ENCODE data around the gene WDR12.
"Not testable (repeated sequence)": the region's sequence is repeated elsewhere in the genome, so short reads cannot be mapped to it uniquely, and the experiment has no call there.

WDR12 gene

DNA sequence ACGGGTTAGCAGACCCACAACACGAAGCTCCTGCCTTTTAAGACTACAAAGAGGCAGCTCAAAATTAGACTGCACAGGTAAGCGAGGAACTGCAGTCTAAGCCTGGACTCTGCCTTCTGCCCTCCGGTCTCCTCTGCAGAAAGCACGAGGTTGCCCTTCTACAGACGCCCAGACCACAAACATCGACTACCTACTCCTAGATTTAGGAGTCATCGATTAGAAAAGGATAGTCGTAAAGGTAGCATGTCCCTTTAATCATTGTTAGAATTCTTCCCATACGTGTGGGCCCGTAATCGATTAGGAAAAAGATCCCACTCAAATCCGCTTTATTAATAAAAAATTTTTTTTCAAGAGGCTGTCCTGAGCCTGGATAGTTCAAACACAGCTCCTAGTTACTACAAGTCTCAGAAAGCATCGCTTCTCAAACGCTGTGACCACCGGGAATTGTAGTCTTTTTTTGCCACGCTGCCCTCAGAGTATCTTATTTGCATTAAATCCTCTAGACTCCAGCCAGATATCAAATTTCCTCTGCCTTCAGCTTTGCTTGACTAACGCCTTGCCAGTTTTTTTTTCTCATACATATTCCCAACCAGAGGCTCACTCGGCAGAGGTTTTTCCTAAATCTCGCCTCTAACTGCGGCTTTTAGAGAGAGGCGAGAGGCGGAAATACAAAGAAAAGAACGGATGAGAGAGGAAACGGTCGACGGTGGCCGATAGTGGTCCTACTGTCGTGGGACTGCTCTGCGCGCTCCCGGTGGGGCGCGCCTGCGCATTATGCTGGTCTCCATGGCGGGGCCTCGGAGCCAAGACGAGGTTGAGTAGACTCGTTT is at the start of gene WDR12, which contains the start of gene CARF:
Gene WDR12 (minus strand): TSS at position 162 of the 830 bp plus-strand sequence. CDS start 197 bp downstream, outside the sequence.
Gene CARF (plus strand): TSS at position 764 of the 830 bp plus-strand sequence. CDS start 29,628 bp downstream, outside the sequence.
- peak; percentile 87 for DNase-seq

DNA sequence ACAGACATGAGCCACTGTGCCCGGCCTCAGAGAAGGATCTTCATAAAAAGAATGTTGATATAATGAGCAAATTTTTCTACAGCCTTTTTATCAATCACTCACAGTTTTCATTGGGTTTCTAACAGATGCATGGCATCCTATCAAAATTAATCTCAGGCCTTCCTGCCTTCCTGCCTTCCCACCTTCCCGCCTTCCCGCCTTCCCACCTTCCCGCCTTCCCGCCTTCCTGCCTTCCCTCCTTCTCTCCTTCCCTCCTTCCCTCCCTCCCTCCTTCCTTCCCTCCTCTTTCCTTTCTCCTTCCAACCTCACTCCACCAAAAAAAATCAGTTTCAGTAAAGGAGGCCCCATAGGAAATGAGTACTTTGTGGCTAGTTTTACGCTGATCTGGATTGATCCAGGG is 49.1 kb upstream of the WDR12 start:
- no peak for DNase-seq

DNA sequence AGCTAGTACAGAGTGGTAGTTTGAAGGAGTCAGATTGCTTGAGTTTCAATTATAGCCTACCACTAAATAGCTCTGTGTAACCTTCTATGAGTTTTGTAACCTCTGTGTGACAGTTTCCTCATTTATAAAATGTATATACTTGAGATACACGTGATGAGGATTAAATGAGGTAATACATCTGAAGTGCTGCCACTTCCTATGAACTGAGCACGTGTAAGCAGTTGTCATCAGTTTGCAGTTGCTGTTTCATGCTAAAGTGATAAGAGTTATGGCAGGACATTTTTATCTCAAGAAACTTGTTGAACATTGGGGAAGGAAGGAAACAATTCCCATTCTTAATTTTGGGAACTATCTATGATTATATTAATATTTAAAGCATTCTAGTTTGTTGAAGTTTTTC is 39.1 kb upstream of the WDR12 start:
- DNase-seq = no peak

DNA sequence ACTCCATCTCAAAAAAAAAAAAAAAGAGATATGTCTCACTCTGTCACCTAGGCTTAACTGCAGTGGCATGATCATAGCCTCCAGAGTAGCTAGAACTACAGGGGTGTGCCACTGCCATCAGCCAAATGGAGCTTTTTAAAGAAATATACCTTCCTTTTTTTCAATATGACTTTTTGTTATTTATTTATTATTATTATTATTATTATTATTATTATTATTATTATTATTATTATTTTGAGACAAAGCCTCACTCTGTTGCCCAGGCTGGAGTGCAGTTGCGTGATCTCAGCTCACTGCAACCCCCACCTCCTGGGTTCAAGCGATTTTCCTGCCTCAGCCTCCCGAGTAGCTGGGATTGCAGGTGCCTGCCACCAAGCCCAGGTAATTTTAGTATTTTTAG is 37.9 kb upstream of the WDR12 start:
- DNase-seq = not testable (repeated sequence)

DNA sequence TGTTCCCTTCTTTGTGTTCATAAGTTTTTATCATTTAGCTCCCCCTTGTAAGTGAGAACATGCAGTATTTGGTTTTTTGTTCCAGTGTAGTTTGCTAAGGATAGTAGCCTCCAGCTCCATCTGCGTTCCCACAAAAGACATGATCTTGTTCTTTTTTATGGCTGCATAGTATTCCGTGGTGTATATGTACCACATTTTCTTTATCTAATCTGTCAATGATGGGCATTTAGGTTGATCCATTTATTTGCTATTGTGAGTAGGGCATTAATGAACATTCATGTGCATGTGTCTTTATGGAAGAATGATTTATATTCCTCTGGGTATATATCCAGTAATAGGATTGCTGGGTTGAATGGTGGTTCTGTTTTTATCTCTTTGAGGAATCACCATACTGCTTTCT is 34.0 kb upstream of the WDR12 start:
- no peak for DNase-seq

DNA sequence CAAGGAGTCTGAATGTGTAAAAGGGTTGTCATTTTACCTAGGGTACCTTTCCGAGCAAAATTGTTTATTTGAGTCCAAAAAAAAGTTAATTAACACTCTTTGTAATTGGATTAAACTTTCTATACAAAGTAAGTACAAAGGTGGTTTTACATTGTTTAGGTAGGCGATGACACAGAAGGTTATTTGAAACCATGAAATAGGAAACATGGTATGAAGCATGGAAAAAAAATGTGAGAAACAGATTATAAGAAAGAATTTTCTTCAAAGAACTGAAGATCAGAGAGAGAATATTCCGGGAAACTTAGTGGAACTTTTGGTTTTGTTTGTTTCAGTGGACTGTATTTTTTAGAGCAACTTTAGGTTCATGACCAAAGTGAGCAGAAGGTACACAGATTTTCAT is 33.3 kb upstream of the WDR12 start:
- no peak for DNase-seq

DNA sequence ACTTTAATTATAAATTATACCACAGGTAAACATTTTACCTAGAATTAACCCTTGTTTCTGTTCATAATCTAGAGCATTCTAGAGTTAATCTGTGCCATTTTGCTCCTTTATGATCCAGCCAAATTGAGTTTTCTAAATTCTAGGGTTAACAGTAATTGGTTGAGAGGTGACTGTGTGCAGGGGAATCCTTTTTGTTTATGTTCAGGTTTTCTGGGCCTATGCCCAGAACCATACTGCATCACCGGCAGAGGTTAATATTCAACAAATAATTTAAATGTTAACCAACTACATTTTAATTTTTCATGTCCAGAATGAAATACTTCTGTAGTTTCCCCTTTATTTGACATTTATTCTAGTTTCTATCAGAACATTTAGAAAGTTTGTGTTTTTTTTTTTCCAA is 32.9 kb upstream of the WDR12 start:
- DNase-seq = no peak

DNA sequence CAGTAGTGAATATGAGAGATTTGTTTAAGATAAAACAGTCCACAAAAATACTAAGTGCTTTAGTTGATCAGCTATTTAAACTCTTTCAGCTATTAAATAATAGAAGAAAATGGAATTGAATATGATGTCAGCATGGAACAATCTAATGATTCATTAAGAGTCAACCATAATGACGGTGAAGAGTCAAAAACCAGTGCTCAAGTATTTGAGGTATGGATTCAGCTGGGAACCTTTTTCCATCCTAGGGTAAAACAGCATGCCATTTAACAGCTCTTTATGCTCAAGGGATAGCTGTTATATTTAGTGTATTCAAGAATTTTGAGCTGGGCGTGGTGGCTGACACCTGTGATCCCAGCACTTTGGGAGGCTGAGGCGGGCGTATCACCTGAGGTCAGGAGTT is 30.3 kb upstream of the WDR12 start:
- DNase-seq = no peak

DNA sequence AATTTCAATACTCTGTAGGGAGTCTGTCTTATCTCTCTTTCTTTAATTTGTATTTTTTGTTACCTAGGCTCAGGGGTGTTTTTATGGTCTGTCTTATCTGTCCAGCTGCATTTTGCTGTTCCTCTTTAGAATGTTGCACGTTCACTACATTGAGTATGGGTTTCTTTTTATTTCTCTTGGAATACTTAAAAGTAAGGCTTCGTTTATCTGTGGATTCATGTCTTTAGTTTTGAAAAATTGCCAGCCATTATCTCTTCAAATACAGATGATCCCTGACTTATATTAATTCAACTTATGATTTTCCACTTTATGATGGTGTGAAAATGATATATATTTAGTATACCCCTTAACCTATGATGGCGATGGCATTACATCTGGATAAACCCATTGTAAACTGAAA is 27.5 kb upstream of the WDR12 start:
- DNase-seq = no peak

DNA sequence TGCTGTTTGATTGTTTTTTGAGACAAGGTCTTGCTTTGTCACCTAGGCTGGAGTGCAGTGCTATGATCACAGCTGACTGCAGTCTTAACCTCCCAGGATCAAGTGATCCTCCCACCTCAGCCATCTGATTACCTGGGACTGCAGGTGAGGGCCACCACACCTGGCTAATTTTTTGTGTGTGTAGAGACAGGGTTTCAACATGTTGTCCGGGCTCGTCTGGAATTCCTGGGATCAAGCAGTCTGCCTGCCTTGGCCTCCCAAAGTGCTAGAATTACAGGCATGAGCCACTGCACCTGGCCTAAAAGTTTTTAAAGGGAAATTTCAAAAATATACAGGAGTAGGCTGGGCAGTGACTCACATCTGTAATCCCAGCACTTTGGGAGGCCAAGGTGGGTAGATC is 23.0 kb upstream of the WDR12 start:
- no peak for DNase-seq

DNA sequence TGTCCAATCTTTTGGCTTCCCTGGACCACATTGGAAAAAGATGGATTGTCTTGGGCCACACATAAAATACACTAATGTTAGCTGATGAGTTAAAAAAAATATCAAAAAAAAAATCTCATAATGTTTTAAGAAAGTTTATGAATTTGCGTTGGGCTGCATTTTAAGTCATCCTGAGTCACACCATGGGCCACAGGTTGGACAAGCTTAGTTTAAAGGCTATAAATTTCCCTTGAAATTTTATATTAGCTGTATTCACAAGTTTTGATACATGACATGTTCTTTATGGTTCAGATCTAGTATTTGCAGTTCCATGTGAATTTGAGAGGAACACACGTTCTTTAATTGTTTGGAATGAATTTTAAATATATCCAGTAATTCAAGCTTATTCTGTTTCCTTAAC is 22.5 kb upstream of the WDR12 start:
- DNase-seq = no peak

DNA sequence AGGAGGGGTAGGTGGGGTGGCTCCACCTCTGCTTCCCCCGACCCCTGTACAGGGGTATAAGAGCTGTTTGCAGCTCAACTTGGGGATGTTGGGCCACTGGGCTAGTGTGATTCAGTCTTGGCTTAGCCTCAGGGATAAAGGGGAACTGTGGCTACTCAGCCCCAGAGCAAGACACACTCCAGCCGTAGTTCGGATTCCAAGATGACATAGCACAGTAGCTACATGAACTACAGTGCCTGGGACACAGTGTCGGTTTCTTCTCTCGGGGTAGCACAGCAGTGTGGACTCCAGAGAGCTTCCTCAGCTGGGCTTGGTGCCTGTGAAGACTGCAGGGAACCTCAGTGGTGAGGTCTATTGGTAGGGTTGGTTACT is 21.7 kb upstream of the WDR12 start:
- no peak for DNase-seq

DNA sequence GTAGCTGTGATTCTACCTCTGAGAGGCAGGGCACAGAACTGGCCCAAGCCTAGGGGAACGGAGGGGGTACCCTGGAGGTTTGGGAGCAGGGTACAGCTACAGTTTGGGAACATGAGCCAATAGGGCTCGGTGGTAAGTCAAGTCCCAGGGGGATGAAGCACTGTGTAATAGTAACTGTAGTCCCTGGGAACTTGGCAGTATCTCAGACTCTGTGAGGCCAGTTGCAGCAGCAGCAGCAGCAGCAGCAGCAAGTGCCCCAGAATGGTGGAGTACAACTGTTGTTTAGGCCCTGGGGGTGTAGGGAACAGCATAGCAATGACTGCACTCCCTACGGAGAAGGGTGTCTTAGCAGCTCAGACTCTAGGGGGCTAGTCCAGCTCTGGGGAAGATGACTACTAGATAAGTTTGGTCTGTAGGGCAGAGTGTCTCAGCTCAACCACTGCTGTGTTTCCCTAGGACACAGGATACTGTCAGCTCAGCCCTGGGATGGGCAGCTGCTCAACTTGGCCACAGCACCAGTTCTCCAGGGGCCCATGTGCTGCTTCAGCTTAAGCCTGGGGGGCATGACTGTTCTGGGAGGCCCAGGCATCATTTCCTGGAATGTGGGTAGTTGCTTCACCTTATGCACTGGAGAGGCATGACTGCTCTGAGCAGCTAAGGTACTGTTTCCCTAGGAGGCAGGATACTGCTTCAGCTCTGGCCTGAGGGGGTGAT is 21.1 kb upstream of the WDR12 start:
- no peak for DNase-seq

DNA sequence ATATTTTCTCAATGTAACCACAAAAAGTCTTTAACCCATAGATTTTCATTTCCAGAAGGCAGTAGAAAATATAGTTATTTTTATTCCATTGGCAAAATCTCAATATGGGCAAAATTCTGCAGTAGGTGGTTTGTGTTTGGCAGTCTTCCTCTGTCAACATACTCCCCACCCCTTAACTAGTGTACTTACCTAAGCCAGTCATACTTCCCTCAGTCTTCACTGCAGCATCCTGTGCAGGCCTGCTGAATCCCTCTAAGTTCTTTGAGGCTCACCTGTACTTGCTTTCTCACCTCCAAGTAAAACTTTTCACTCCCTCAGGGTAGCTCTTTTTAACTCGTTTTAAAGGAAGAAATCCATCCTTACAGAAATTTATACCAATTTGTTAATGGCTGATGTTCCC is 7.4 kb upstream of the WDR12 start:
- DNase-seq = no peak

DNA sequence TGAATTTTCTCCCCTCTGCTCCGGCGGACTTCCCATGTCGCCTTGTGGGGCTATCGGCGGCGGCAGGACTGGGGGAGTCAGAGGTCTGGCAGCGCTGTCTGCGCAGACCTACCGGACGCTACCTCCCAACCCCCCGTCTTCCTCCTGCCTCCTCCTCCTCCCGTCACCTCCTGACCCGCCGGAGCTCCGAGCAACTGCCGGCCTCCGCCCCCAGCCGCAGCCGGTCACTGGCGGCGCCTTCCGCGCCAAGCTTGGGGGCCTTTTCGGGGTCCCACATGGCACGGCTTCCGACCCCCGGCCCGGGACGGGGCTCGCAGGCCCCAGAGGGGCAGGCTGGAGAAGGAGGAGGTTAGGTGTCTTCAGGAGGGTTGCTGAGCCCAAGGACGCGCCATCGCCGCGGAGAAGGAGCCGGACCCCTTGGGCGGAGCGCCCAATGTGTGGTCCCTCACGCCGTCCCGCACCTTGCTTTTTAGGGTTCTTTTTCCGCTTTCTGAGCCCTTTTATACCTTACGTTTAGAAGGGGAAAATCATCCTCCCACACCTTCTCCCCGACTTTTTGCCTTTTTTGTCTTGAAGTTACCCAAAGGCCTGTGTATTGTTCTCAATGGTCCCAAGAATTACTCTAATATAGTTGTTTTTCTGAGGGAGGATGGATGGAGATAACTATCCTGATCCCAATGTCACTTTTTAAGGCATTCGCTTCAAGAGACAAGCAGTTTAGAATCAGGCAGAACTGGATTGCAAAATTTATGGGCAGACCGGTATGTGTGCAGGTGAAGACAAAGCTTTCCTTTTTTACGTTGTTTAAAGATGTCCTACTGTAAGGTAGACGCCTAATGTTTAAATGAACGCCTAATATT is 1.1 kb upstream of the WDR12 start:
- not testable (repeated sequence) for DNase-seq

DNA sequence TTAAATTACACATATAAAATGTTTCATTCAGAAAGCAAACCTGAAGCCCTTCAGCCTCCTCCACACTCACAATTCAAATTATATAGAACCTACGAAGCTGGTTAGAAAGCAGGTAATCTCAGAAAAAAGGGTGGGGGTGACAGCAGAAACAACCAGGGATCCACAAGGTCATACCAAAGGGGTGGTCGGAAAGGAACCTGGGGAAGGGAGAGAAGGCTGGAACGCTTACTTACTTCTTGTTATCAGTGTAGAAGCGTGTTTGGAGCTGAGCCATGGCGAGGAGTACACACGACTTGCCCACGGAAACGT is 316 bp downstream of the WDR12 start:
- no peak for DNase-seq

DNA sequence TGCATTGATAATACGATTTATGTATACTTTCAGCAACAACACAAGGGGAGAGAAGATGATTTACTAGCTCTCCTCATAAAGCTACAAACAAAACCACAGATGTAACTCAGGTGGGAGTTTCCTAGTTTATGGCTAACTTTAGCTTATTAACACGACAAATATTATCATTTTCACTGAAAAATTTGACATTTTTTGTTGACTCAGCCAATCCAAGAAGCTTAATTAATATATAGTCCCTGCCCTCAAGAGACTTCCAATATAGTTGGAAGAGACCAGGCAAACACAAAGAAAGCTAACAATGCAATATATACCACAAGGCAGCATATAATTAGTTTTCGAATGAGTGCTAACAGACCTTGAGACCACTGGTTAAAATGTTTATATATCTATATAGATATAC is 775 bp downstream of the WDR12 start:
- DNase-seq = no peak

DNA sequence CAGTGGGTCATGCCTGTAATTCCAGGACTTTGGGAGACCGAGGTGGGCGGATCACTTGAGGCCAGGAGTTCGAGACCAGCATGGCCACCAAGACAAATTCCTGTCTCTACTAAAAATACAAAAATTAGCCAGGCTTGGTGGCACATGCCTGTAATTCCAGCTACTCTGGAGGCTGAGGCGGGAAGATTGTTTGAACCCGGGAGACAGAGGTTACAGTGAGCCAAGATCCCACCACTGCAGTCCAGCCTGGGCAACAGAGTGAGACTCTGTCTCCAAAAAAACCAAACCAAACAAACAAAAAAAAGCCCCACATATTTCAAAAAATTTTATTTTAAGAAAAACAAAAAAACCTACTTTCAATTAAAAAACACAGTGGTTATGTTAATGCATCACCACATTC is 1.2 kb downstream of the WDR12 start:
- DNase-seq = not testable (repeated sequence)

DNA sequence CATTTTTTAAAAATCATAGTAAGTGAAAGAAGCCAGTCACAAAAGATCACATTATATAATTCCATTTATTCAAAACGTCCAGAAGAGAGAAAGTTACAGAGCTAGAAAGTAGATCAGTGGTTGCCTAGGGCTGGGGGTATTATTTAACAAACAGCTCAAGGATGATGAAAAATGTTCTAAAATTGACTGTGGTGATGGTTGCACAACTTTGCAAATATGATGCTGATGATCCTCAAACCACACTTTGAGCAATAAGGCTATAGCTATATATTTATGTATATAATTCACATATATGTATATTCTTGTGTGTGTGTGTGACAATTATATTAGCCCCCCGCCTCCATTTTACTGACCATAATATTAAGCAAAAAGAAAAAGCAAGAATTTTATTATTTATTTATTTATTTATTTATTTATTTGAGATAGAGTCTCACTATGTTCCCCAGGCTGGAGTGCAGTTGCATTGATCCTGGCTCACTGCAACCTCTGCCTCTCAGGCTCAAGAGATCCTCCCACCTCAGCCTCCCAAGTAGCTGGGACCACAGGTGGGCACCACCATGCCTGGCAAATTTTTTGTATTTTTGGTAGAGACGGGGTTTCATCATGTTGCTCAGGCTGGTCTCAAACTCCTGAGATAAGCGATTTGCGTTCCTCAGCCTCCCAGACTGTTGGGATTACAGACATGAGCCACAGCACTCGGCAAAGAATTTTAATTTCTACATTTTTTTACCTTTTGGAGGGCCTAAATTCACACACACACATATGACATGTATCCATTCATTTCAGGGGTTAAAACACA is 1.9 kb downstream of the WDR12 start:
- no peak for DNase-seq

DNA sequence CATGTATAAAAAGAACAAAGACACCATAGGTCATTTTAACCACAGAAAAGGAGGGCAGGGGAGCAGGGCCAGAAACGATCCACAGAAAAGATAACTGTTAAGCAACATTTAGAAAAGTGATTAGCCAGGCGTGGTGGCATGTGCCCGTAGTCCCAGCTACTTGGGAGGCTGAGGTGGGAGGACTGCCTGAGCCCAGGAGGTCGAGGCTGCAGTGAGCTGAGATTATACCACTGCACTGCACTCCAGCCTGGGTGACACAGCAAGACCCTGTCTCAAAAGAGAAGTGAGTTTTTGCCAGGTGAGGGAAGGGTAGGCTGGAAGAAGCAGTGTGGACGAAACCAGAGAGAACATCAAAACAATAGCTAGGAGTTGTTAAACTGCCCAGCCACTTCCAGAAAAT is 3.3 kb downstream of the WDR12 start:
- no peak for DNase-seq

DNA sequence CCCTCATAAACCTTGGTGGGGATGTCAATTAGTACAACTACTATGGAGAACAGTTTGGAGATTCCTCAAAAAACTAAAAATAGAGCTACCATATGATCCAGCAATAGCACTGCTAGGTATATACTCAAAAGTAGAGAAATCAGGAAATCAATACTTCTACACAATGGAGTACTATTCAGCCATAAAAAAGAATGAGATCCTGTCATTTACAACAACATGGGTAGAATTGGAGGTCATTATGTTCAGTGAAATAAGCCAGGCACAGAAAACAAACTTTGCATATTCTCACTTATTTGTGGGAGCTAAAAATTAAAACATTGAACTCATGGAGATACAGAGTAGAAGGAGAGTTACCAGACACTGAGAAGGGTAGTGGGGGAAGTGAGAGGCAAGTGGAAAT is 6.0 kb downstream of the WDR12 start:
- DNase-seq = not testable (repeated sequence)

DNA sequence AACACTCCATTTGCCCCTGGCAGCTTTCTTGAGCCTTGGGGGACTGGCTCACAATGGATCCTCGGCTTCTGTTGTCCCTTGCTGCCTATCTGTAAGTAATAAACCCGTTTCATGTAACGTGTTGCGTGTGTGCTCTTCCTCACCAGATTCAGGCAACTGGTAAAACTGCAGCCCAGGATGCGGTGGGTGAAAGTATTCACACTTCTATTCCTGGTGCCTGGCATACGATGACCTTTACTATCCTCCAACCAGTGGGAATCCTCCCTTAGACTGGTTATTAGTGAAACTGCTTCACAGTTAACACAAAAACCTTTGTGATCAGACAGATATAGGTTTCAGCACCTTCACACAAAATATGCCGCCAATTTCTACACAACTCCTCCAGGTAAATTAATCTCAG is 26.3 kb downstream of the WDR12 start:
- DNase-seq = no peak
